ENCODE measurements around the gene WNT3. TPM values are rescaled to one million over a fixed set of nuclear protein-coding genes. Genes with fewer than 3 reads are reported as not detected.

Gene WNT3
- total and polyA plus RNA-seq, 5 donors = 0.79 to 2.5 (median 1.0) TPM

DNA sequence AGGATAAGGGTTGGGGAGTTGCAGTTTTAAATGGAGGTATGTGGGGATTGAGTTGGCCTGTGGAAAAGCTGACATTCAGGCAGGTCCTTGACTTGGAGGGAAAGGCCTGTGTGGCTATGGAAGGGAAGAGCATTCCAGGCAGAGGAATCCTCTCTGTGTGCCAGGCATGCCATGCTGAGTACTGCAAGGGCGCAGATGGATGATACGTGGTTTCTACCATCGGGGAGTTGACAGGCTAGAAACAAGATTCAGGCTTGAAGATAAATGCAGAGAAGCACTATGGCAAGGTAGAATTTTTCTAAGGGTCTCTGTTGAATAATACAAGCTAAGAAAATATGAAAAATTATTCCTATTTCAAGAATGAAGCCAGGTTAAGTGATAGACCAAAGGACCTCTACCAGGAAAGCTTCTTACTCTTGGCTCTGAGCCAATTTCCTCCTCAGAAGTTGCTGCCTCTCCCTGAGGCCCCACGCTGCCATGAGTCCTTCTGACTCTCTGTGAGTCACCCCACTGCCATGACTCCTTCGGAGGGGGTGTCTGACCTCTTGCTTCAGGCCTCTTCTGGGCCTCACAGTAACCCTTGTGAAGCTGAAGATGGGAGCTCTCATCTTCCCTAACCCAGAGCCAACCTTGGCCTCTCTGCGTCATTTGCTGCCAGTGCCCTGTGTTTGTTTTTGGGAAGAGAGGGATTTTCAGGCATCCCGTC lies 75.8 kb downstream of the WNT3 start:
- DNase-seq = no peak
- ATAC-seq = peak; percentile 43 to 57
- WGBS = 63% methylated on average over 7 of the region's 7 CpGs
- Histone ChIP-seq H3K4me3 (ENCODE audit: low read length) (no peak overlapping the region), H3K27me3 (ENCODE audit: control insufficient read depth, insufficient read depth) (no peaks in the 10 kb centered on the region), H3K9me3 (ENCODE audit: control insufficient read depth, low read length) (no peaks in the 10 kb centered on the region), H3K4me1 (ENCODE audit: control insufficient read depth, insufficient read depth, low read length) (no peaks in the 10 kb centered on the region), H3K27ac (ENCODE audit: low read length) (no peak overlapping the region)
- intact Hi-C loops (cut with DNase I) = no loop called here

DNA sequence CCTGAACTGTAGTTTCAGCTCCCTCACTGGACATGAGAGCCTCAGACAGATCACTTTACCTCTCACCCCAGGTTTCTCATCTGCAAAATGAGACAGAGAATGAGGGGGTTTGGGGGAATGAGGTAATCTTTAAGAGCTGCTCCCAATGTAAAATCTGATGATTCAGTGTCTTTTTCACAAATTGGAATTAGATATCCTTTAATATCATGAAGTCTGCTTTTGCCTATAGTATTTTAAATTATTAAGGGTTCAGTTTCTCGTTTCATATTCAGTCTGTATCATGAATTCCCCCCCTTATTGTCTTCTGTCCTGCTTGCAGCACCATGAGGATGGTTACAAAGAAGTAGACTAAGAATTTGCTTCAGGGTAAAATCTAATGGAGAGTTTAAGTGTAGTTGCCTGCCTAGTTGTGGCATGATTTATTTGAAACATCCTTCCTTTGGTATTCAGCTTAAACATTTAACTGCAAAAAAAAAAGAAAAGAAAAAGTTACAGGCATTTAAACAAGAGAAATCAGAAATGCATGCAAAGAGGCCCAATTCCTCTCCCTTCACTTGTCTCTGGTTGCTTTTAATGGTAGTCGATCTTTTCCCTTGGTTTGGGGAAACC lies 77.3 kb downstream of the WNT3 start:
- no peak for DNase-seq
- 88% methylated on average over 2 of the region's 2 CpGs for WGBS
- H3K27ac ChIP-seq (ENCODE audit: low read length) = no peak overlapping the region
- H3K4me1 ChIP-seq (ENCODE audit: control insufficient read depth, insufficient read depth, low read length) = no peaks in the 10 kb centered on the region
- ATAC-seq = no peak
- H3K9me3 ChIP-seq (ENCODE audit: control insufficient read depth, low read length) = no peaks in the 10 kb centered on the region
- no peaks in the 10 kb centered on the region for H3K27me3 ChIP-seq (ENCODE audit: control insufficient read depth, insufficient read depth)
- H3K4me3 ChIP-seq (ENCODE audit: low read length) = no peak overlapping the region
- intact Hi-C loops (cut with DNase I) = no loop called here

GRCh38 chr17:46739982-46740381 lies 78.5 kb downstream of the WNT3 start:
- Histone ChIP-seq H3K27ac (ENCODE audit: low read length) (no peak overlapping the region), H3K4me1 (ENCODE audit: control insufficient read depth, insufficient read depth, low read length) (no peaks in the 10 kb centered on the region), H3K9me3 (ENCODE audit: control insufficient read depth, low read length) (no peaks in the 10 kb centered on the region), H3K27me3 (ENCODE audit: control insufficient read depth, insufficient read depth) (no peaks in the 10 kb centered on the region), H3K4me3 (ENCODE audit: low read length) (no peak overlapping the region)
- no peak for ATAC-seq
- DNase-seq = no peak
- intact Hi-C loops (cut with DNase I) = no loop called here

- ATAC-seq (no peak), DNase-seq (no peak)
- Histone ChIP-seq H3K4me1 (ENCODE audit: control insufficient read depth, insufficient read depth, low read length) (no peaks in the 10 kb centered on the region), H3K27me3 (ENCODE audit: control insufficient read depth, insufficient read depth) (no peaks in the 10 kb centered on the region), H3K9me3 (ENCODE audit: control insufficient read depth, low read length) (no peaks in the 10 kb centered on the region), H3K27ac (ENCODE audit: low read length) (no peak overlapping the region), H3K4me3 (ENCODE audit: low read length) (no peak overlapping the region)
- intact Hi-C loops (cut with DNase I) = no loop called here
- 94% methylated on average over 4 of the region's 4 CpGs for WGBS
These were observed 79.9 kb downstream of the WNT3 start for GRCh38 chr17:46738544-46738943.

DNA sequence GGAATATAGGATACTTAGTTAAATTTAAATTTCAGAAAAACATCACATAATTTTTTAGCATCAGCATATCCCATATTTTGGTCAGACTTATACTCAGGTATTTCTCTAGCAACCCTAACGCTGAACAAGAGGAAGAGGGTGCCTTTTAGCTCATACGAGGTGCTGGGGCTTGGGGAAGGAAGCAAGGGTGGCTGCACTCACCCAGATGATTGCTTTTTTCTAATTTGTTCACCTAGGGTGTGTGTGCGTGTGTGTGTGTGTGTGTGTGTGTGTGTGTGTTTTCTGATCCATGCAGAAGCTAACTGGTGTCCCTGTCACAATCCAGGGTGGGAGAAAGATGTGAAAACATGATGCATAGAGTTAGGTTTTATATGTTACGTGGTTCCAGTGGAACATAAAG lies 81.2 kb downstream of the WNT3 start:
- intact Hi-C loops (cut with DNase I) = no loop called here
- no peak for ATAC-seq
- 84% methylated on average over 4 of the region's 4 CpGs for WGBS

DNA sequence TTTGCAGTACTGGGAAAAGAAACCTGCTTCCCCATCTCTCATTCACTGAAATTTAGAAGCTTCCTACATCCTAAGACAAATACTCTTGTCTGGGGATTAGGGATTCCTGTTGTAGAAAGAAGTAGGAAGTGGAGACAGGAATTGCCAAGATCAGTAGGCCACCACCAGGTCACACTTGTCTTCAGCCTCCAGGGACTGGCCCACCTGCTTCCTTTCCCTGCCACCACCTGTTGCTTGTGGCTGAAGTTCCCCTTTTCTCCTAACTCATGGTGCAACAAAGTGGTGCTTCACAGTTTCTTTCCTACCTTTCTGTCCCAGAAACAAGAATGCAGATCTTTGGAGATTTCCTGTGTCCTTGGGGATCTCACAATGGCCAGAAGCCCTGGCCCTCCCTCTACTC lies 82.4 kb downstream of the WNT3 start:
- no peak overlapping the region for H3K27ac ChIP-seq (ENCODE audit: low read length)
- no peak for DNase-seq
- intact Hi-C loops (cut with DNase I) = no loop called here

More for the DNA sequence above, 81.2 kb downstream of the WNT3 start:
- Histone ChIP-seq H3K27me3 (ENCODE audit: control insufficient read depth, insufficient read depth) (no peaks in the 10 kb centered on the region), H3K4me1 (ENCODE audit: control insufficient read depth, insufficient read depth, low read length) (no peaks in the 10 kb centered on the region), H3K4me3 (ENCODE audit: low read length) (no peak overlapping the region), H3K27ac (ENCODE audit: low read length) (no peak overlapping the region), H3K9me3 (ENCODE audit: control insufficient read depth, low read length) (no peaks in the 10 kb centered on the region)
- DNase-seq = no peak

GRCh38 chr17:46733837-46734475 lies 84.5 kb downstream of the WNT3 start:
- DNase-seq = no peak
- no peak for ATAC-seq
- Histone ChIP-seq H3K9me3 (ENCODE audit: control insufficient read depth, low read length) (no peaks in the 10 kb centered on the region), H3K4me1 (ENCODE audit: control insufficient read depth, insufficient read depth, low read length) (no peaks in the 10 kb centered on the region), H3K4me3 (ENCODE audit: low read length) (no peak overlapping the region), H3K27ac (ENCODE audit: low read length) (no peak overlapping the region), H3K27me3 (ENCODE audit: control insufficient read depth, insufficient read depth) (no peaks in the 10 kb centered on the region)
- WGBS = 100% methylated on average over 1 of the region's 1 CpG
- intact Hi-C loops (cut with DNase I) = no loop called here

More for the DNA sequence above, 82.4 kb downstream of the WNT3 start:
- Histone ChIP-seq H3K9me3 (ENCODE audit: control insufficient read depth, low read length) (no peaks in the 10 kb centered on the region), H3K27me3 (ENCODE audit: control insufficient read depth, insufficient read depth) (no peaks in the 10 kb centered on the region), H3K4me3 (ENCODE audit: low read length) (no peak overlapping the region), H3K4me1 (ENCODE audit: control insufficient read depth, insufficient read depth, low read length) (no peaks in the 10 kb centered on the region)
- no peak for ATAC-seq

- intact Hi-C loops (cut with DNase I) = no loop called here
- 76% methylated on average over 7 of the region's 7 CpGs for WGBS
- no peak overlapping the region for H3K27ac ChIP-seq (ENCODE audit: low read length)
These were observed 85.6 kb downstream of the WNT3 start for GRCh38 chr17:46732754-46733398.

GRCh38 chr17:46732160-46732559 lies 86.3 kb downstream of the WNT3 start:
- ATAC-seq = no peak
- H3K4me1 ChIP-seq (ENCODE audit: control insufficient read depth, insufficient read depth, low read length) = no peaks in the 10 kb centered on the region
- WGBS = 80% methylated on average over 1 of the region's 1 CpG
- H3K4me3 ChIP-seq (ENCODE audit: low read length) = no peak overlapping the region
- H3K9me3 ChIP-seq (ENCODE audit: control insufficient read depth, low read length) = no peaks in the 10 kb centered on the region
- no peaks in the 10 kb centered on the region for H3K27me3 ChIP-seq (ENCODE audit: control insufficient read depth, insufficient read depth)
- DNase-seq = no peak
- H3K27ac ChIP-seq (ENCODE audit: low read length) = no peak overlapping the region
- intact Hi-C loops (cut with DNase I) = no loop called here

More at GRCh38 chr17:46732754-46733398, 85.6 kb downstream of the WNT3 start:
- Histone ChIP-seq H3K27me3 (ENCODE audit: control insufficient read depth, insufficient read depth) (no peaks in the 10 kb centered on the region), H3K9me3 (ENCODE audit: control insufficient read depth, low read length) (no peaks in the 10 kb centered on the region), H3K4me1 (ENCODE audit: control insufficient read depth, insufficient read depth, low read length) (no peaks in the 10 kb centered on the region), H3K4me3 (ENCODE audit: low read length) (no peak overlapping the region)
- DNase-seq (no peak), ATAC-seq (no peak)

GRCh38 chr17:46730679-46731078 lies 87.8 kb downstream of the WNT3 start:
- WGBS = 98% methylated on average over 1 of the region's 1 CpG
- DNase-seq = no peak
- ATAC-seq = no peak
- H3K4me3 ChIP-seq (ENCODE audit: low read length) = no peak overlapping the region
- no peaks in the 10 kb centered on the region for H3K27me3 ChIP-seq (ENCODE audit: control insufficient read depth, insufficient read depth)
- H3K9me3 ChIP-seq (ENCODE audit: control insufficient read depth, low read length) = no peaks in the 10 kb centered on the region
- H3K4me1 ChIP-seq (ENCODE audit: control insufficient read depth, insufficient read depth, low read length) = no peaks in the 10 kb centered on the region
- H3K27ac ChIP-seq (ENCODE audit: low read length) = no peak overlapping the region
- intact Hi-C loops (cut with DNase I) = no loop called here

- Histone ChIP-seq H3K27ac (ENCODE audit: low read length) (no peak overlapping the region), H3K4me3 (ENCODE audit: low read length) (no peak overlapping the region), H3K27me3 (ENCODE audit: control insufficient read depth, insufficient read depth) (no peaks in the 10 kb centered on the region), H3K9me3 (ENCODE audit: control insufficient read depth, low read length) (no peaks in the 10 kb centered on the region), H3K4me1 (ENCODE audit: control insufficient read depth, insufficient read depth, low read length) (no peaks in the 10 kb centered on the region)
- DNase-seq = no peak
- intact Hi-C loops (cut with DNase I) = no loop called here
- ATAC-seq = no peak
- 92% methylated on average over 2 of the region's 2 CpGs for WGBS
These were observed 88.5 kb downstream of the WNT3 start for GRCh38 chr17:46730026-46730425.
